CD4-positive, alpha-beta T cell treated with Interleukin-2 at 100 ng/mL for 4 hours (primary cell): ENCODE results near the gene ACSL4.
"Not testable (repeated sequence)": the region's sequence is repeated elsewhere in the genome, so short reads cannot be mapped to it uniquely, and the experiment has no call there.

Experiments
- DNase-seq: peaks from one replicate; pipeline ENCODE4 v3.0.0-alpha.2; 2020; ENCODE audit warnings: low spot score

Gene ACSL4

DNA sequence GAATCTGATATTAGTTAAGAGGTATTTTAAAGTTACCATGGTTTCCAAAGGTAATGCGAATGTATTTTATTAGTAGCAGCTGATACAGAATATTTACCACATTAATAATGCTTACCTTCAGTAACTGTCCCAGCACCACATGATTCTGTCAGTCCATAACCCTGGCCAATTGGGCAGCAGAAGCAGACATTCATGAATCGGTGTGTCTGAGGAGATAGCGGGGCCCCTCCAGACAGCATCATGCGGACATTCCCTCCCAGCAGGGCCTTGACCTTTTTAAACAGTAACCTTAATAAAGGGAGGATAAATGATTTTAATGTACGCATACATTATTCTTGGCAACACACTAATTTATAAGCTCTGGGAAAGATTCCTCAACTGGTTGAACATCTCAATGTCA is 65.1 kb downstream of the ACSL4 start:
- DNase-seq, result no peak

GRCh38 chrX:109660435-109661143 is 72.5 kb downstream of the ACSL4 start:
- DNase-seq, result no peak

DNA sequence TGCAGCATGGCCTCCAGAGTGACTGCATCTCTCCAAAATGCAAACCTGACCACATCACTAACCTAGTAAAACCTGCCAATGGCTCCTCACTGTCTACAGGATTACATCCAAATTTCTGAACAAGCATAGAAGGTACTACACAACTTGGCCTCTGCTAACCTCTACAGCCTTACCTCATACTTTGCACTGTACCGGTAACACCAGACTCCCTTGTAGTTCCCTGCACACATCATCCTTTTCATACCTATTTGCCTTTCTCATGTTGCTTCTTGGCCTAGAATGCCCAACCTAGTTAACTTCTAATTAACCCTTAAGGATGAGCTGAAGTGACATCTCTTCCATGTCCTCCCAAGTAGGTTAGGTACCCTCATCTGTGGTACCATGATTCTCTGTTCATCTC is 74.7 kb downstream of the ACSL4 start:
- no peak for DNase-seq

GRCh38 chrX:109657364-109657763 is 75.7 kb downstream of the ACSL4 start:
- not testable (repeated sequence) for DNase-seq

- DNase-seq, result no peak
Measured at GRCh38 chrX:109656774-109657173, 76.3 kb downstream of the ACSL4 start.

- DNase-seq, result no peak
Measured at GRCh38 chrX:109655502-109656201, 77.4 kb downstream of the ACSL4 start.

- DNase-seq, result no peak
Measured at GRCh38 chrX:109654516-109655109, 78.4 kb downstream of the ACSL4 start.

DNA sequence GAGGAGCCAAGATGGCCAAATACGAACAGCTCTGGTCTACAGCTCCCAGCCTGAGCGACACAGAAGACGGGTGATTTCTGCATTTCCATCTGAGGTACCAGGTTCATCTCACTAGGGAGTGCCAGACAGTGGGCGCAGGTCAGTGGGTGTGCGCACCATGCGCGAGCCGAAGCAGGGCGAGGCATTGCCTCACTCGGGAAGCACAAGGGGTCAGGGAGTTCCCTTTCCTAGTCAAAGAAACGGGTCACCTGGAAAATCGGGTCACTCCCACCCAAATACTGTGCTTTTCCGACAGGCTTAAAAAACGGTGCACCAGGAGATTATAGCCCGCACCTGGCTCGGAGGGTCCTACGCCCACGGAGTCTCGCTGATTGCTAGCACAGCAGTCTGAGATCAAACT is 88.4 kb downstream of the ACSL4 start:
- not testable (repeated sequence) for DNase-seq

DNA sequence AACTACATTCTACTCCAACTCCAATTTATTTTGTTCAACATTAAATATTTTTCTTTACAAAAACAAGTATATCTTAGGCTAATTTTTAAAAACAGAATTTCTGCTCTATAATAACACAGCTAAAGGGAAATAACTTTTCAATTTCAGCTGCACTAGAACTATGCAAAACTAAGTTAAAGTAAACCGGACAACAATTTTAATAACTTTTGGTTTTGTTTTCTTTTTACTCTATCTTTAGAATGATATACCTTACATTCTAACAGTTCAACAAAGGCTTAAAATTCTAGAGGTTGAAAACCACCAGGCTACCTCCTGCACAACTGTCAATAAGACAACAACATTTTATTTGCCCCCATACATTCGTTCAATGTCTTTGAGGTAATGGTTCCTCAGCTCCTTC is 89.4 kb downstream of the ACSL4 start:
- DNase-seq, result no peak

DNA sequence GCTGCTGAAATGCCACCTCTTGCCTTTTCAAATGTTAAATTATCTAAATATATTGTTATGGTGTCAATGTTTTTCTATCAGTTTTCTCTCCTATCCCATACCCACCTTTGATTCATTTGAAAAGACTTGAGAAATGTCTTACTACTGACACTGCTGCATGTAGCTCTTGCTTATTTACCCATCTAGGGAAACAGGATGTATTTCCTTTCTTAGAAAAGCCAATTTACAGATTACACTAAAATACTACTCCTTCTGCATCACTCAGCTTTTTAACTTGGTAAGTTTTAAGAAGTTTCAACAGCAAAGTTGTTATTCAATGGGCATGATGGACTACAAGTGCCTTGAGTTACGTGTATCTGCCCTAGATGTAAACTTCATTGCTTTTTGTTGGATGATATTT is 94.9 kb downstream of the ACSL4 start:
- no peak for DNase-seq

- not testable (repeated sequence) for DNase-seq
Measured at GRCh38 chrX:109637477-109637876, 95.6 kb downstream of the ACSL4 start.

GRCh38 chrX:109635146-109635545 is 97.9 kb downstream of the ACSL4 start:
- no peak for DNase-seq

DNA sequence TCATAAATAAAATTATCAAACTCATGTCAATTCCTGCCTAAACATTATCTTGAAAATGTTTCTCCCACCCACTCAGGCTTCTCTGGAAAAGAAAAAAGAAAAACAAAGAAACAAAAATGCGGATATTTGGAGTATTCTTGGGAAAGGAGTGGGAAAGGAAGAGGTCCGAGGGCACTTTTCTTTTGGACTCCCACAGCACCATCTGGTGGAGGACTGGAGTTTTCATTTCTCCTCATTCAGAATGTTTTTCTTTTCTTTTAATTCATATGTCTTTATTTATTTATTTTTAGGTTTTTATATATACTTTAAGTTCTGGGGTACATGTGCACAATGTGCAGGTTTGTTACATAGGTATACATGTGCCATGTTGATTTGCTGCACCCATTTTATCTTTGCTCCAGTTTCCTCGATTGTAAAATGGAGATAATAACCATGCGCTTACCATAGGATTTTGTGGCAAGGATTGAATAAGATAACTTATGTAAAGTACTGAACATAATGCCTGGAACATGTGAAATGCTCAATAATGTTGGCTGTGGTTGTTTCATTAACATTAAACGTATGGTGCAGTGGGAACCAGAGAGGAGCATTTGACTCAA is 100.1 kb downstream of the ACSL4 start:
- DNase-seq, result no peak

- DNase-seq, result no peak
Measured at GRCh38 chrX:109629310-109629709, 103.7 kb downstream of the ACSL4 start.

DNA sequence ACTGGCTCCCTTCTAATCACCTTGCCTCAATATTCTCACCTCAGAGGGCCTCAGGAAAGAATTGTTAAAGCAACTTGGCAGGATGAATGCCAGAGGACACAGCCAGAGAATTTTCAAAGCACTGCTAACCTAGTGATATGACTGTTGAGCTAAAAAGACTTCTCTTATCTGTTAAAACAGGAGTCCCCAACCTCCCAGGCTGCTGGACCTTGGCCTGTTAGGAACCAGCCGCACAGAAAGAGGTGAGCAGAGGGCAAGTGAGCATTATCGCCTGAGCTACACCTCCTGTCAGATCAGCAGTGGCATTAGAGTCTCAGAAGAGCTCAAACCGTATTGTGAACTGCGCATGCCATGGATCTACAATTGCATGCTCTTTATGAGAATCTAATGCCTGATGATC is 106.4 kb downstream of the ACSL4 start:
- DNase-seq, result no peak

- no peak for DNase-seq
Measured at GRCh38 chrX:109624641-109625616, 108.1 kb downstream of the ACSL4 start, which contains the start of gene KCNE5. KCNE5 (minus strand) TSS chrX:109625172; CDS start chrX:109625020, 152 bp downstream.

DNA sequence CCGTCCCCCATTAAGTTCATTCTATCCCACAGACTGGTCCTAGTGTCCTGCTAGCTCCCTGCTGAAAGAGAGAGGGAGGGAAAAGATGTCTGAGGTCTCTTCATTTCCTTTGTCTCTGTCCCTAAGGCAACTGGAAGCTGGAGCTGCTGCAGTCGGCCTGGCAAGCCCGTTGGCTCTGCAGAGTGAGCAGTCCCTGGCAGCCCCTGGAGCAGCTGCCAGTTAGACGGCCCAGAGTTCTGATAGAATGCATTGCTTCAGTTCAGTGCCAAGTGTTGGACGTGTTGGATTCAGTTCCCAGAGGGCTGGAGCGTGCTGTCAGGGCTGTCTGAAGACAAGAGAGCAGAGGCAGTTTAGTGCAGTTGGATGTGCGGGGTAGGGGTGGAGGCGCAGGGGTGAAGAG is 109.1 kb downstream of the ACSL4 start:
- DNase-seq, result no peak

DNA sequence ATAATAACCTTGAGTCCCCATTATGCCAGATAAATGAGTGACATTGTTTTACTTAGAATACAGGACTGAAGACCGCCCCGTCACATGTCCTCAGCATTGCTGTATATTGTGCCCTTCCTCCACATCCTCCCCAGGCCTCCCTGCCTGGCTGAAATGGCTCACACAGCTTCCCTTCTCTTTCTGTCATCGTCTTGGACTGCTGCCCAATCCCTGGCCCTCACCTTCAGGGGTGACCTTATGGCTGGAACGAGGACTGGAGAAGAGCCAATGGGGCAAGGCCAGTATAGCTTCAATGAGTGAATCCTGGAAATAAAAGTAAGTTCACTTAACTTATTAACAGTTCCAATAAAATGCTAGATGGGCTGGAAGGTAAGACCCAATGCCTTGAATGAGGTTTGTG is 110.8 kb downstream of the ACSL4 start:
- no peak for DNase-seq

GRCh38 chrX:109619771-109620170 is 113.3 kb downstream of the ACSL4 start:
- no peak for DNase-seq

- DNase-seq, result no peak
Measured at GRCh38 chrX:109614951-109615350, 118.1 kb downstream of the ACSL4 start.

DNA sequence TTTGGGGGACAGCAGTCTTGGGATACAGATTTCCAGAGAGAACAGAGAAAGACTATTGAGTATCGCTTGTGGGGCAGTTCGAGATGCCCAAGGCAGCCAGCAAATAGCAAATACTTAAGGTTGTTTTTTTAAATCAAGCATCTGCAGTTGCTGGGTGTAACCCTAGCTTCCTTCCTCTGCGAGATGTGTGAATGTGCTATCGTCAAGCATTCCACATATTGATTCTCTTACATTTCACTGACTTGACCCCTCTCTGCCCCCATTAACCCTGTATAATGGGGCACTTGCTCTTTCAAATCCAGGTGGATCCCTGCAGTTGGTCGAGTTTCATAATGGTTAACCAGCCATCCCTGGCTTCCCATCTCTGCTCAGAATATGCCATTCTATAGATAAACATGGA is 131.6 kb downstream of the ACSL4 start:
- DNase-seq, result no peak

DNA sequence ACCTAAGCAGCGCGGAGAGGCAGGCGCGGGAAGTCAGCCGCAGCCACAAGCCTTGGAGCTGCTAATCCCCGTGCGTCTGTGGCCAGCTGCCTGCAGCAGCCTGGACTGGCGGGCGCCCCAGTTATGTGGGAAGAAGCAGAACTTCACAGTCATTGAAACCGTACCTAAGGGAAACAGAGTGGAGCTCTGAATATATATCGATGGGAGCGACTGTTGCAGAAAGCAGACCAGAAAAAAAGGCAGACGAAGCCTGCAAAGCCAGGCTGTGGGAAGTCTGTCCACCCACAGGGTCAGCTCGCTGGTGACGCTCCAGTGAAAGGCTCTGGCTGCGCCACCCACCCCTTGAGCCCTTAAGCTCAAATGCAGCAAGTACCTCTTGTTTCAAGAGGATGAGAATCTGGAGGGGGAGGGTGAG is 132.8 kb downstream of the ACSL4 start:
- no peak for DNase-seq
